ENCODE results near the gene KCNMA1.

KCNMA1 gene

GRCh38 chr10:77545585-77545984, 92.0 kb downstream of the KCNMA1 start:
- Histone ChIP-seq H4K20me1 (ENCODE audit: insufficient read depth) (no peaks in the 10 kb centered on the region), H3K27me3 (ENCODE audit: insufficient read depth, low read depth) (no peaks in the 10 kb centered on the region), H3K4me1 (ENCODE audit: low read depth, poor library complexity, severe bottlenecking) (no peaks in the 10 kb centered on the region), H3K79me2 (ENCODE audit: insufficient read depth, low read depth) (no peaks in the 10 kb centered on the region), H3K4me3 (IDR thresholded peaks at IDR 0.05; ENCODE audit: insufficient read depth, low read depth, low read length) (no peak overlapping the region), H2AFZ (ENCODE audit: low read depth) (no peak overlapping the region), H3K27ac (no peak overlapping the region), H3K4me2 (no peak overlapping the region), H3K9ac (no peak overlapping the region), H3K36me3 (ENCODE audit: insufficient read depth) (no peaks in the 10 kb centered on the region)
- TF ChIP-seq CTCF (conservative IDR thresholded peaks at IDR 0.05; ENCODE audit: low read depth, low read length), result no peak

GRCh38 chr10:77544617-77545016, 93.0 kb downstream of the KCNMA1 start:
- Histone ChIP-seq H3K9ac (no peak overlapping the region), H4K20me1 (ENCODE audit: insufficient read depth) (no peaks in the 10 kb centered on the region), H3K36me3 (ENCODE audit: insufficient read depth) (no peaks in the 10 kb centered on the region), H2AFZ (ENCODE audit: low read depth) (no peak overlapping the region), H3K27me3 (ENCODE audit: insufficient read depth, low read depth) (no peaks in the 10 kb centered on the region), H3K4me2 (no peak overlapping the region), H3K27ac (no peak overlapping the region), H3K79me2 (ENCODE audit: insufficient read depth, low read depth) (no peaks in the 10 kb centered on the region), H3K4me1 (ENCODE audit: low read depth, poor library complexity, severe bottlenecking) (no peaks in the 10 kb centered on the region), H3K4me3 (IDR thresholded peaks at IDR 0.05; ENCODE audit: insufficient read depth, low read depth, low read length) (no peak overlapping the region)
- TF ChIP-seq CTCF (conservative IDR thresholded peaks at IDR 0.05; ENCODE audit: low read depth, low read length), result no peak

- H3K4me3 ChIP-seq (IDR thresholded peaks at IDR 0.05; ENCODE audit: insufficient read depth, low read depth, low read length), result no peak overlapping the region
- no peak overlapping the region for H2AFZ ChIP-seq (ENCODE audit: low read depth)
Observed at GRCh38 chr10:77542710-77543259, 94.8 kb downstream of the KCNMA1 start.

GRCh38 chr10:77541944-77542343, 95.7 kb downstream of the KCNMA1 start:
- no peak overlapping the region for H3K4me3 ChIP-seq (IDR thresholded peaks at IDR 0.05; ENCODE audit: insufficient read depth, low read depth, low read length)
- H3K9ac ChIP-seq, result no peak overlapping the region
- no peak for TF ChIP-seq CTCF (conservative IDR thresholded peaks at IDR 0.05; ENCODE audit: low read depth, low read length)
- no peaks in the 10 kb centered on the region for H3K79me2 ChIP-seq (ENCODE audit: insufficient read depth, low read depth)
- H3K4me1 ChIP-seq (ENCODE audit: low read depth, poor library complexity, severe bottlenecking), result no peaks in the 10 kb centered on the region
- H4K20me1 ChIP-seq (ENCODE audit: insufficient read depth), result no peaks in the 10 kb centered on the region
- H3K27me3 ChIP-seq (ENCODE audit: insufficient read depth, low read depth), result no peaks in the 10 kb centered on the region
- no peak overlapping the region for H2AFZ ChIP-seq (ENCODE audit: low read depth)
- no peak overlapping the region for H3K4me2 ChIP-seq
- H3K36me3 ChIP-seq (ENCODE audit: insufficient read depth), result no peaks in the 10 kb centered on the region
- H3K27ac ChIP-seq, result no peak overlapping the region

More at GRCh38 chr10:77542710-77543259, 94.8 kb downstream of the KCNMA1 start:
- H3K27ac ChIP-seq, result no peak overlapping the region
- H3K9ac ChIP-seq, result no peak overlapping the region
- TF ChIP-seq CTCF (conservative IDR thresholded peaks at IDR 0.05; ENCODE audit: low read depth, low read length), result no peak
- H4K20me1 ChIP-seq (ENCODE audit: insufficient read depth), result no peaks in the 10 kb centered on the region
- H3K4me1 ChIP-seq (ENCODE audit: low read depth, poor library complexity, severe bottlenecking), result no peaks in the 10 kb centered on the region
- H3K36me3 ChIP-seq (ENCODE audit: insufficient read depth), result no peaks in the 10 kb centered on the region
- H3K4me2 ChIP-seq, result no peak overlapping the region
- H3K79me2 ChIP-seq (ENCODE audit: insufficient read depth, low read depth), result no peaks in the 10 kb centered on the region
- H3K27me3 ChIP-seq (ENCODE audit: insufficient read depth, low read depth), result no peaks in the 10 kb centered on the region

All from KMS-11 (cell line).